HG03460 (cell line): ENCODE measurements around the gene NTNG2.

Experiments
- ATAC-seq: cut with Tn5 transposase; IDR thresholded peaks from one replicate; pipeline ENCODE4 v1.9.1; 2021; ENCODE audit not compliant: unreplicated experiment

Gene NTNG2

DNA sequence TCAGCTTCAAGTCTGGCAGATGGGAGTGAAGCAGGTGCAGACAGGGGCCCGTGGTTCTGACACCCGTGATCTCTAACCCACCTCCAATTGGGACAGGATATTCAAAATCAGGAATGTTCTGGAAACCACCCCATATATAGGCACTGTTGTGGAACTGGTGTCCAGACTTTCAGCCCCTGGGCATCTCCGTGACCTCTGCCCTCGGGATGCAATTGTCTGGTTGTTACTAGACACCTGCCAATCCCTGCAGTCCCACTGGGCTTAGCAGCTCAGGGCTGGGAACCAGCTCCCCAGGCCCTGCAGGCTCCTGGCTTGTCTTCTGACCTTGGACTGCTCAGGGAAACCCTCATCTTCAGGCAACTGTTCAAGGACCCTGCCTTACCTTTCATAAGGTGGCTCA is 38.8 kb downstream of the NTNG2 start:
- no peak for ATAC-seq

DNA sequence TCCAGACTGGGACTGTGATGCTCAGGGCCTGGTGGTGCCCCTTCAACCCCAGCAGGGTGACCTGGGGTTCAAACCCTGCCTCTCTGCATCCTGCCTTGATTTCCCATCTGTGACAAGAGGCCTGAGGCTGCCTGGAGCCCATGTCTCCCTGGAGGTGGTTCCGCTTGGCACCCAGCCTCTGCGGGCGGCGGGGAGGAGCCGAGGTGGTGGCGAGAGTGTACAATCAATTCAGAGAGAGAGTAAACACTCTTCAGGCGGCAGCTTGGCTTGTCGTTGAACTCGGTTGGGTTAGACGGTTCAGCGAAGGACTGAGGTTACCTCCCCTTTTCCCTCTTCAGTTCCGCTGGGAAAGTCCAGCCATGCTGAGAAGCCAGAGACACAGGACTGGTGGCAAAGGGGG is 39.3 kb downstream of the NTNG2 start:
- ATAC-seq = no peak

DNA sequence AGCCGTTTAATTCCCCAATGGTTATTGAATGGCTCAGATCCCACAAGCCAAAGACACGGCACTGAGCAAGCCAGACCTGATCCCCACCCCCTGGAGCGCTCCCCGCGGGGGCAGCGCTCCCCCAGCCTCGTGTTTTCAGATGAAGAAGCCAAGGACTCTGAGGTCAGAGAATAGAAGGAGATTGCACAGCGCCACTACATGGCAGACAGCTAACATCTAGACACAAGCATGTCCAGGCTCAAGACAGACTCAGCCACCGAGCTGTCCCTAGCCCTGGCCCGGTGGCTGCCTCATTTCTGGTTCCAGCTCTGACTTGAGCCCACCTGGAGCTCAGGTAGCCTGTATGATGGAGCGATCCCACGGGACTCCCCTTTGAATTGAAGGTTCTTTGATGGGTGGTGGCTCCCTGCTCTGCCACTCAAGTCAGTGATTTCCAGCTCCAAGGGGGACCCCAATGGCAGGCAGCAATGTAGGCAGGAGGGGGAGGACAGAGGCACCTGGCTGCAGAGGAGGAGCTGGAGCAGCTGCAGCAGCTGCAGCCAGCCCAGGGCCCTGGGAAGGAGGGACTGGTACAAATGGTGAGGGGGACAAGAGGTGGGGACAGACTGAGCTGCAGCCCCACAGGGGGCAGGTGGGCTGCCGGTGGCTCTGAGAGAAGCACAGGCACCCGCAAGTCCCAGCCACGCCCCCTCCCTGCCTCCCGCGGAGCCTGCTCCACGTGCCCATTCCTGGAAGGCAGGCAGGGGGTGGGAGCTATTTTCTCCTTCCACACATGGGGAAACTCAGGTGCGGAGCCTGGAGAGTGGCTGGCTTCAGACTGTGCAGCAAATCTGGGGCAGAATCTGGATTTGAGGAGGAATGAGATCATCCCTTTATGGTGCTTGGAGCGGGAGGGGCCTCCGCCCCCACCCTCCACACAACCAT is 40.2 kb downstream of the NTNG2 start:
- ATAC-seq = no peak

DNA sequence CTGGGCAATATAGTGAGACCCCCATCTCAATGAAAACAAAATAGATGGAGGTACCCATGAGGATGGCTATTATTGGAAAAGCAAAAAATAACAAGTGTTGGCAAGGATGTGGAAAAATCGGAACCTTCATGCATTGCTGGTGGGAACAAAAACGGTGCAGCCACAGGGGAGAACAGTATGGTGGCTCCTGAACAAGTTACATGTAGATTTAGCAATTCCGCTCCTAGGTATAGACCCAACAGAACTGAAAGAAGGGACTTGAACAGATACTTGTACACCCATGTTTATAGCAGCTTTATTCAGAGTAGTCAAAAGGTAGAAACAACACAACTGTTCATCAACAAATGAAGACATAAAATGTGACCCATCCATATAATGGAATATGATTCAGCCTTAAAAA is 43.0 kb downstream of the NTNG2 start:
- no peak for ATAC-seq

DNA sequence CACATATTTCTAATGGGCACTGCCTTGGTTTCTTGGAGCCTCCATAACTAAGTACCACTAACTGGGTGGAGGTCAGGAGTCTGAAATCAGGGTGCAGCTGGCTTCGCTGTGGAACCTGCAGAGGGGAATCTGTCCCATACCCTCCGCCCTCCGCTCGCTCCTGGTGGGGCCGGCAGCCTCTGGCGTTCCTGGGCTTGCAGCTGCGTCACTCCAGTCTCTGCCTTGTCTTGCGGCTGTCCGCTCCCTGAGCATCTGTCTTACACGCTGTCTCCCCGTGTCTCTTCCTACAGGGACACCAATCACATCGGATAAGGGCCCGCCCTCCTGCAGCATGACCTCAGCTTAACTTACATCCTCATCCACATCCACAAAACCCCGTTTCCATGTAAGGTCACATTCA is 45.4 kb downstream of the NTNG2 start:
- no peak for ATAC-seq

DNA sequence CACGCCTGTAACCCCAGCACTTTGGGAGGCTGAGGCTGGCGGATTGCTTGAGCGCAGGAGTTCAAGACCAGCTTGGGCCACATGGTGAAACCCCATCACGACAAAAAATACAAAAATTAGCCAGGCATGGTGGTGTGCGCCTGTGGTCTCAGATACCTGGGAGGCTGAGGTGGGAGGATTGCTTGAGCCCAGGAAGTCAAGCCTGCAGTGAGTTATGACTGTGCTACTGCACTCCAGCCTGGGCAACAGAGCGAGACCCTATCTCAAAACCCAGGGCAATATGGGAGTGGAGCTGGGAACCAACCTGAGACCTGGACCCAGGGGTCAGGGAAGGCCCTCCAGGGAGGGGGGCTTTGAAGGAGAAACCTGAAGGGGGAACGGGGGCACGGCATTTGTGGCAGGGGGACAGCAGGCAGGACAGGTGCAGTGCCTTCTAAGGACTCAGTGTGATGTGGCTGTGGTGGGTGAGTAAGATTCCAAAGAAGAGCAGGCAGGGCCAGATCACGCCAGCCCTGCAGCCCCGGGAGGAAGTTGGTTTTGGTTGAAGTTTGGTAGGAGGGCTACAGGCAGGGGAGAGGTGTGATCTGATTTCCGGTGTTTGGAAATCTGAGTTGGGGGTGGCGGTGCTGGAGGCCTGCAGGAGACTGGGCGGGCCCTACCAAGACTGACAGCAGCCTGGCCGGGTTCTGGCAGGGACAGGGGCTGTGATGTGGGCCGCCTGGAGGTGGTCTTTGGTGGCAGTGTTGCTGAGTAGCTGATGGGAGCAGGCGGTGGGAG is 46.2 kb downstream of the NTNG2 start:
- no peak for ATAC-seq

DNA sequence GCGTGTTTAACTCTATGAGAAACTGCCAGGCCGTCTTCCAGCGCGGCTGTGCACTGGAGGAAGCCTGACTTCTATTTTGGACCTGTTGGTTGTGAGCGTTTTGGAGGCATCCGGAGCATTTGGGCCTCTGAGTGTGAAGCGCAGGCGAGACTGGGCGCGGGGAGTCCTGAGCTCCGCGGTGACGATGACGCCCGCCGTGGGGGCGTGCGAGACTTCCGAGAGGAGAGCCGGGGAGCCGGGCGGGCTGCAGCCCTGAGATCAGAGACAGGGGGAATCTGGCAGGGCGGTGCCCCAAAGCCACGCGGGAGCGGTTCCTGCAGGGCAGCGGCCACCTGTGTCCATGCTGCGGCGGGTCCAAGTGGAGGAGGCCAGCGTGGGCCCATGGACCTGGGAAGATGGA is 47.4 kb downstream of the NTNG2 start:
- no peak for ATAC-seq

DNA sequence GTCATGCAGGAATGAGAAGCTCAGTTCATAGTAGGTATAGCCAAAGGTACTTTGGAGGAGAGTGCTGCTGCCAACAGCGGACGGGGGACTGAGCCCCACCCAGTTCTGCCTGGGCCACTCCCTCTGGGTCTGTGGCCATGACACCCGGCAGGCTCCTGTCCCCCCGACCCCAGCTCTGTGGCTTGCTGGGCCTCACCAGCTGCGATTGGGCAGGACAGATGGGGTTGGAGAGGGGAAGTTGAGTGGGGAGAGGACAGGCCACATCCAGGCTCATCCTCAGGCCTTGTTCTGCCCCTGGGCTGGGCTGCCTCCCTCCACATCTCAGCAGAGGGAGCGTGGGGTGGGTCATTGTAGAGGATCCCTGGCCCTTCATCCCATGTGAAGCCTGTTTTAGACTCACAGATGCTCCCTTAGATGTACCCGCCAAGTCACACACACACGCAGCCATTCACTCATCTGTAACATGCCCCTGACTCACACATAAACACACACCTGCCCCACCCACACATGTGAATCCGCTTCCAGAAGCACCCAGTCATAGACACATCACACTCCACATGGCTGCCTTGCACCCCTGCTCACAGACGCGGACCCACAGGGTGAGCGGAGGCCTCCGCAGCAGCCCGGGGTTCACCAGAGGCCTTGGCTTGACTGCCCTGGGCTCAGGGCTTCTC is 48.8 kb downstream of the NTNG2 start:
- no peak for ATAC-seq

DNA sequence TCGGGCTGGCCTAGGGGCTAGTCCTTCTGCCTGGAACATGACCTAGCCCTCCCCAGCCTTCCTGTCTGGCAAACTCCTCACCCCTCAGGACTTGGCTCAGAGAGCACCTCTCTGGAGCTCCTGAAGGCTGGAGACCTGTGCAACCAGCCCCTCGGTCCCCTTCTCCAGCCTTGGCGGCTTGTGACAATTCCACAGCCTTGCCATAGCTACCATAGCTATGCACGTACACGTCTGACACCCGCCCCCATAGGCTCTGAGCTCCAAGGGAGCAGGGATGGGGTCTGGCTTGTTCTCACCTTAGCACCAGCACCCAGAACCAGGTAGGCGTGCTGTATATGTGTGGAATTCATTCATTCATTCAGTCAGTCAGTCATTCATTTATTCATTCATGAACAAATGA is 49.7 kb downstream of the NTNG2 start:
- no peak for ATAC-seq

DNA sequence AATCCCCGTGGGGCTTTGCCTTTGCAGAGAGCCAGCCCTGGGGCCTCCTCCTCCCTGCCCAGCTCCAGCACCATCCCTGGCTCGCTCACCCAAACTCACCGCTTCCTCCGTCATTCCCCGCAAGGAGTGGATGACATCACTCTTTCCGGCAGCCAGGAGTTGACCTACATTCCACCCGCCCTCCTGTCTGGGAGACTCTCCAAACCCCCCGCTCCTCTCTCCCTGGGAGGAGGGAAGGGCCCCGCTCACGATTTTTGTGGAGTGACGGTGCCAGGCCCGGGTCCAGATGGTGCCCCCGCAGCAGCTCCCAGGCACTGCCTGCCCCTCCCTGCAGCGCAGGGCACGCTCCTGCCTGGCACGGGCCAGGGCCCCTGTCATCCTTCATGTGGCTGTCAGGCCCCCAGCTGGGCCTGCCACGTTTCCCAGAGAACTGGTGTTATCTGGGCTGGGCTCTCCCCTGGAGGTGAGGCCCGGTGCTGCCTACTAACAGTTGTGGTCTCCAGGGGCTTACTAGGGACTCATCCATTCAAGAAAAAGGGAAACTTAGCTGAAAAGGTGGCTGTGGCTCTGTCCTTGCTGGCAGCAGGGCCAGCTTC is 52.3 kb downstream of the NTNG2 start:
- ATAC-seq = no peak

DNA sequence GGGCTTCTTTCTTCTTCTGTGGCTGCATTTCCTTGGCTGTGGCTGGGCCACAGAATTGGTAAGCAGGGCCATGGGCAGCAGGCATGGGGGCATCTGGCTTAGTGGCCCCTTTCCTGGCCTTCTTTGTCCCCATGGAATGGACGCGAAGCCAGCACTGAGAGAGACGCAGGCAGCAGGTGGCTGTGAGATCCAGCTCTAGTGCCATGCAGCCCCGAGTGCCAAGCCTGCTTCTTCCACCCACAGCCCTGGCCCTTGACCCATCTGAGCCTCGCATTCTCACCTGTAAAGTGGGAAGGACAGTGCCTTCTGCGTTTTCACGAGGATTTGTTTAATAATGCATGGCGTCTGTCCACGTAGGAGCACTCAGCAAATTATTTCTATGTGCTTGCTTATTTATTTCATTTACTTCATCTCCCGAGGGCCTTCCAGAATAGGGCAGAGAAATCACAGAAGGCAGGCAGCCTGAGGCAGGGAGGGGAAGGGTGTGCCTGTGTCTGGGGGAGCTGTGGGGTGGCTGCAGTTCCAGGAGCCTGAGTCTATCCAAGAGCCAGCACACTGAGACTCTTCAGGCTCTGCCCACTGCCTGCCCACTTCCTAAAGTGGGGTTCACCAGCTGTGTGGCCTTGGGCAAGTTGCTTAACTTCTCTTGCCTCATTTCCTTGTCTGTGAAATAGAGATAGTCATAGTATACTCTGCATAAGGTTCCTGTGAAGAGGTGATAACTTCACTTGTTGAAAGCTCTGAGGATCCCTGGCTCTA is 55.2 kb downstream of the NTNG2 start:
- no peak for ATAC-seq

DNA sequence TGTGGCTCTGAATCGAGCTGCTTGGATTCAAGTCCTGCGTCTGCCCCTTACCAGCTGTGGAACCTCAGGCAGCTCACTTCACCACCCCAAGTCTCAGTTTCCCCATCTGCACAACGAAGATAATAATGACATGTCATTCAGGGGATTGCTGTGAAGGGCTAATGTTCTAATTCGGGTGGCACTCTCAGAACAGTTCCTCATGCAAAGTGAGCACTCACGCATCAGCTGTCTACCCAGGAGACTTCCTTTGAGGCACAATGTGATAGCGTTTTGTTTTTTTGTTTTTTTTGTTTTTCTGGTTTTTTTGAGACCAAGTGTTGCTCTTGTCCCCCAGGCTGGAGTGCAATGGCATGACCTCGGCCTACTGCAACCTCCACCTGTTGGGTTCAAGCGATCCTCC is 56.4 kb downstream of the NTNG2 start:
- ATAC-seq = no peak

DNA sequence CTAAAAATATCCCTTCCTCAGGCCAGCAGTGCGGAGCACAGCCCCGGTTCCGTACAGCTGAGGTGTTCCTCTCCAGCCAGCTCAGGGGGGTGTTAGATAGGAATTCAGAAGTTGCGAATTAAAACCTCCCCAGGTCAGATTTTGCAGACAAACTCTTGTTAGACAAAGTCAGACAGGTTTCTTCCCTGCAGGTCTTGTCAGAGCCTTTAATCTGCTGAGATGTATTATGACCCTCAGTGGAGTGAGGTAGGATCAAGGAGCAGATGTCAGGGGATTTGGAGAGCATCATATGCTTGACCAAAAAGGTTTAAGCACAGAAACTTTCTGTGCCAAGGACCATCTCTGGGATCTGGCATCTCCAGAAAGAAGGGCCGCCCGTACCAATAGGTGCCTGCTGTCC is 60.1 kb downstream of the NTNG2 start:
- no peak for ATAC-seq

DNA sequence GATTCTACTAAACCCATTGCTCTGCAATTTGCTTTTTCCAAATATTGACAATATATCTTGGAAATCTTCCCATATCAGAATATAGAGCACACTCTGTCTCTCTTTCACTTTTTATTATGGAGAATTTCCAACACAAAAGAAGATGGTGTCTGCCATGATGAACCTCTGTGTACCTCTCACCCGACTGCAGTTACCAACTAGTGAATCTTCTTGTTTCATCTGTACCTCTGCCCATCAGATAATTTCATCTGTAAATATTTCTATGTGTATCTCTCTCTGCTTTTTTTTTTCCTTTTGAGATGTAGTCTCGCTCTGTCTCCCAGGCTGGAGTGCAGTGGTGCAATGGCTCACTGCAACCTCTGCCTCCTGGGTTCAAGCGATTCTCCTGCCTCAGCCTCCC is 62.8 kb downstream of the NTNG2 start:
- no peak for ATAC-seq

DNA sequence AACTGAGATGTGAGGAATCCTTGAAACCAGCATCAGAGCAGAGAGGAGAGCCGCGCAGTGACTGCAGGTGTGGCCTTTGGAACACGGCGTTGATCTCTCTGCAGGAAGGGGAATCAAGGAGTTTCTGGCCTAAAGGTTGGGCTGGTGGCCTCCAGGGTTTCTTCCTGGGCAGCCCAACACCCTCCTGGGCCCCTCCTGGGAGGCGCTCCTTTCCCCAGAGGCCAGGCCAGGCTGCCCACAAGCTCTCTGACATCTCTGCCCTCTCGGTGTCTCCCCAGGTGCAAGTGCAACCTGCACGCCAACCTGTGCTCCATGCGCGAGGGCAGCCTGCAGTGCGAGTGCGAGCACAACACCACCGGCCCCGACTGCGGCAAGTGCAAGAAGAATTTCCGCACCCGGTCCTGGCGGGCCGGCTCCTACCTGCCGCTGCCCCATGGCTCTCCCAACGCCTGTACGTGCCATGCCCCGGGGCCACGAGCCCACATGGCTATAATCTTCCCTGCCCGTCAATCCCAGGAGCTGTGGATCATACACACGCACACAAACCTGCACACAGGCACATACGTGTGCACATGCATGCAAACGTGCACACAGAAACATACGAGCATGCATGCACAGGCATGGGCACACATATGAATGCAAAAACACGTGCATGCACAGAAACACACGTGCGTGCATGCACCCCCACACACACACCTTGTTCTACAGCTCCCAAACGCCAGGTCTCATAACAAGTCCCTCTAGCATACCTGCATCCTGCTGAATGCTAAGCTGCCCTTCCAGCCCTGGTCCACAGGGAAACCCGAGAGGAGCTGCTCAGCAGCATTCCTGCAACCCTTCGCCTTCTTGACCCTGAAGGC is 64.9 kb downstream of the NTNG2 start:
- no peak for ATAC-seq

DNA sequence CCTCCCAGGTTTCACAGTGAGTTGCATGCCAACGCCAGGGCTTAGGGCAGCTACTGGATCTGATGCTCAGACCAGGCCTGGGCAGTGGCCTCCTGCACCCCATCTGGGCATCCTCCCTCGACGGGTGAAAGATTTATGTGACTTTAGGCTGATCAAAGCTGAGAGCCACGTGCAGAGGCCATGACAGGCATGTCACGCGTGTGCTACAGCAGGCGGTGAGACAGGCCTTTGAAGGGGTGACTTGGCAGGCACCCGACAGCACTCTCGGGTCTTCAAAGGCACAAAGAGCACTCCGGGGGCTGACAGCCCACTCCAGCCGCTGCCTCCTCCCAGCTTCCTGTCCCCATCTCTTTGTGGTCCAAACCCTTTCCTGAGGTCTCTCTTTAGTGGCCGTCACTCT is 66.2 kb downstream of the NTNG2 start:
- no peak for ATAC-seq

DNA sequence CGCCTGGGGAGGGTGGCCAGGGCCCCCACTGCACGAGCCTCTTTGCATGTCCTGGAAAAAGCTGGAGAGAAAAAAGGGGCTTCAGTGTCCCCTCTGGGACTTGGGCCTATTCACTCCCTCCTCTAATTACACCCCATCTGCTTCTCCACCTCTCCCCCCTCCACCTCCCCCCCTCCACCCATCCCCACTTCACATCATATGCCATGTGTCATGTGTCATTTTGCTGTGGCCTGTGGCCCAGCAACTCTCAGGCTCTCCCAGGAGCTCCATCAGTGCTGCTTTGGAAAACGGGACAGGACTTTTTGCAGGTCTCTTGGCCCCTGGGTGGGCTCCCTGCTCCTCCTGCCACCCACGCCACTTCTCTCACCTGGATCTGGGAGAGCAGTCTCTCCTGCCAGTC is 68.7 kb downstream of the NTNG2 start:
- ATAC-seq = no peak

DNA sequence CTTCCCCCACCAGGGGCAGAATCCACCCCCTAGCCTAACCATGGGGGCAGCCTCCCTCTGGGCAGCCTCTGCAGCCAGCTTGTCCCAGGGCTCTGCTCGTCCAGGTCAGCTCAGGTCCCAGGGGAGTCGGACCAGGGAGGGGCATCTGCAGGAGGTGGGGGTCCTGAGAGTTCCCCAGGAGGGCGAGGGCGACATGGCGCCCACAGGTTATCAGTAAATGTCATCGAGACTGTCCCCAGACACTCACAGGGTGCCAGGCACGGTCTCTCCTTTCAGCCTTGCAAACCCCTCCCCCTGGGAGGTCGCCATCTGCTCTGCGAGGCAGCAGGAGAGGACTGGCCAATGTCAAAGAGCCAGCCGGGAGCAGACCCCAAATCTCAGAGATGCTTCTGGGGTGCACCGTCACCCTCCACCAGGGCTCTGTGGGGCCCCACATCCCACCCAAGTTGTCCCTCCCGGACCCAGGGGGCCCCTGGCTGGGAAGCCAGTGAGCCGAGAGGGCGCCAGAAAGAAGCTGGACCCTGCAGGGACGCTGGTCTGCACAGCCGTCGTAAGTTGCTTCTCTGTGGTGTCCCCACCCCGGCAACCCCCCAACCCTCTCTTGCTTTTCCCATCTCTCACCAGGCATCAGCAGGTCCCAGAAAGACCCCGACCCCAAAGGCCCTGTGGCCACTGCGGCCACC is 69.3 kb downstream of the NTNG2 start:
- ATAC-seq = no peak

DNA sequence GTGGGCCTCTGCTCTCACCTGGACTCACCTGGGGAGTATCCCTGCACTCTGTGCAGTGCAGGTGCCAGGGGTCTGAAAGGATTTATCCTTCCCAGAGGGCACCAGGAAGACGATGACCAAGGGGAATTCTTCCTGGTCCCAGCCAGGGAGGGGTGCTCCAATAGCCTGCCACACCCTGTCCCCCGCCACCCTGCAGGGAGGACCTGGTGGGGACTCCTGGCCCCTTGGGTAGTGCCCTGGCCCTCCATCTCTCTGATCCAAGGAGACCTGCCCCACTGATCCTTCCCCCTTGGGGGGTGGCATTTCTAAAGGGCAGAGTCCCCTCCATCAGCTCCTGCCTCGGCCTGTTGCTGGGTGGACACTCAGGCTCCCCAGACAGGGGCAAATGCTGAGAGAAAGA is 70.7 kb downstream of the NTNG2 start:
- ATAC-seq = no peak
